Pulmonary artery endothelial cell (primary cell): ENCODE data around the gene CDC42EP3. TPM values are rescaled to one million over a fixed set of nuclear protein-coding genes. Genes with fewer than 3 reads are reported as not detected.

ENCODE experiments used
- DNase-seq: peaks from one replicate; pipeline ENCODE4 v3.0.0-alpha.2; 2011; ENCODE audit warnings: low read depth, low spot score
- total RNA-seq: library from RNA; depleted of rRNA; stranded (reverse); fragments of >200 nt; gene quantifications from 2 replicates; pipeline ENCODE4 v1.2.3, GENCODE V29; 2014

CDC42EP3 gene
- 26.1 and 35.3 TPM in 2 replicates for total RNA-seq

- DNase-seq: no peak
Measured at GRCh38 chr2:37671009-37671815, at the start of gene CDC42EP3. TSS of gene CDC42EP3 (minus strand) at chr2:37671642. CDS start at chr2:37646587, 25,055 bp downstream.

GRCh38 chr2:37721201-37721560 lies 49.7 kb upstream of the CDC42EP3 start:
- DNase-seq: no peak

GRCh38 chr2:37720533-37721200 lies 49.2 kb upstream of the CDC42EP3 start:
- DNase-seq: no peak

- DNase-seq: no peak
Measured at GRCh38 chr2:37718515-37719161, 47.2 kb upstream of the CDC42EP3 start.

- DNase-seq: no peak
Measured at GRCh38 chr2:37713258-37713700, 41.8 kb upstream of the CDC42EP3 start.

GRCh38 chr2:37711831-37712230 lies 40.4 kb upstream of the CDC42EP3 start:
- DNase-seq: no peak

GRCh38 chr2:37711308-37711731 lies 39.9 kb upstream of the CDC42EP3 start:
- no peak for DNase-seq

- no peak for DNase-seq
Measured at GRCh38 chr2:37709111-37709510, 37.7 kb upstream of the CDC42EP3 start.

GRCh38 chr2:37708146-37708545 lies 36.7 kb upstream of the CDC42EP3 start:
- DNase-seq: no peak

- no peak for DNase-seq
Measured at GRCh38 chr2:37707393-37707792, 36.0 kb upstream of the CDC42EP3 start.

- no peak for DNase-seq
Measured at GRCh38 chr2:37706334-37707183, 35.1 kb upstream of the CDC42EP3 start.

- no peak for DNase-seq
Measured at GRCh38 chr2:37705191-37705590, 33.7 kb upstream of the CDC42EP3 start.

- no peak for DNase-seq
Measured at GRCh38 chr2:37698931-37699481, 27.6 kb upstream of the CDC42EP3 start.

- no peak for DNase-seq
Measured at GRCh38 chr2:37695336-37695735, 23.9 kb upstream of the CDC42EP3 start.

GRCh38 chr2:37692711-37693110 lies 21.3 kb upstream of the CDC42EP3 start:
- DNase-seq: no peak

- no peak for DNase-seq
Measured at GRCh38 chr2:37689751-37690150, 18.3 kb upstream of the CDC42EP3 start.

GRCh38 chr2:37688771-37689468 lies 17.5 kb upstream of the CDC42EP3 start:
- DNase-seq: peak; percentile 67

- no peak for DNase-seq
Measured at GRCh38 chr2:37686792-37687526, 15.5 kb upstream of the CDC42EP3 start.

GRCh38 chr2:37684809-37685208 lies 13.4 kb upstream of the CDC42EP3 start:
- DNase-seq: no peak
